ENCODE data around the gene KMT2A.

The KMT2A gene

GRCh38 chr11:118488480-118489109 is 52.3 kb downstream of the KMT2A start:
- DNase-seq, result peak; percentile 84 to 86

GRCh38 chr11:118491041-118491440 is 54.7 kb downstream of the KMT2A start:
- no peak for DNase-seq

- DNase-seq, result no peak
Measured at GRCh38 chr11:118497831-118498230, 61.5 kb downstream of the KMT2A start.

GRCh38 chr11:118503216-118503615 is 66.9 kb downstream of the KMT2A start:
- no peak for DNase-seq

GRCh38 chr11:118511601-118512000 is 75.3 kb downstream of the KMT2A start:
- no peak for DNase-seq

GRCh38 chr11:118514103-118514502 is 77.8 kb downstream of the KMT2A start:
- peak in 1 of 2 donors; percentile 7 for DNase-seq

GRCh38 chr11:118519549-118519948 is 83.3 kb downstream of the KMT2A start:
- no peak for DNase-seq

GRCh38 chr11:118521892-118522311 is 85.6 kb downstream of the KMT2A start:
- DNase-seq, result no peak

GRCh38 chr11:118522571-118523072 is 86.3 kb downstream of the KMT2A start:
- DNase-seq, result no peak

GRCh38 chr11:118524356-118524755 is 88.1 kb downstream of the KMT2A start:
- no peak for DNase-seq

- no peak for DNase-seq
Measured at GRCh38 chr11:118524757-118525470, 88.6 kb downstream of the KMT2A start.

GRCh38 chr11:118526688-118527087 is 90.4 kb downstream of the KMT2A start:
- DNase-seq, result no peak

GRCh38 chr11:118527109-118527508 is 90.8 kb downstream of the KMT2A start, which contains the start of gene TTC36:
TSS of gene TTC36 (plus strand) at chr11:118527474. CDS start at chr11:118527495, 21 bp downstream.
- DNase-seq, result no peak

GRCh38 chr11:118528511-118528910 is 92.2 kb downstream of the KMT2A start:
- DNase-seq, result no peak

GRCh38 chr11:118529584-118530175 is 93.4 kb downstream of the KMT2A start:
- no peak for DNase-seq

GRCh38 chr11:118530180-118530682 is 93.9 kb downstream of the KMT2A start:
- peak in 1 of 2 donors; percentile 5 for DNase-seq

GRCh38 chr11:118530683-118531596 is 94.6 kb downstream of the KMT2A start, which contains the start of gene TMEM25:
TSS of gene TMEM25 (plus strand) at chr11:118531192. CDS start at chr11:118531802, 610 bp downstream.
- peak; percentile 57 to 75 for DNase-seq

- DNase-seq, result no peak
Measured at GRCh38 chr11:118531597-118532084, 95.3 kb downstream of the KMT2A start.

GRCh38 chr11:118532091-118532490 is 95.8 kb downstream of the KMT2A start:
- no peak for DNase-seq

- no peak for DNase-seq
Measured at GRCh38 chr11:118532852-118533768, 96.8 kb downstream of the KMT2A start.

Data from CD4-positive, alpha-beta T cell treated with Interleukin-4 for 1 hour (primary cell).